Mesenchymal stem cell (in vitro differentiated cells and primary cell): Measurements from ENCODE around the gene KIF1A.

ENCODE experiments used
- DNase-seq: peaks from one replicate; pipeline ENCODE4 v3.0.0-alpha.2; 2013
- H2AFZ ChIP-seq: one replicate; pipeline ENCODE4 v1.6.1; 2013; ENCODE audit warnings: low read depth, mild to moderate bottlenecking, control low read depth, inconsistent platforms, low read length, moderate library complexity
- H2AK5ac ChIP-seq: 2 replicates; pipeline ENCODE4 v1.6.1; 2013; ENCODE audit warnings: low read length, moderate library complexity, mild to moderate bottlenecking, inconsistent platforms; ENCODE audit not compliant: severe bottlenecking
- H2BK120ac ChIP-seq: one replicate; pipeline ENCODE4 v1.6.1; 2013; ENCODE audit warnings: low read depth, mild to moderate bottlenecking, inconsistent platforms, low read length, moderate library complexity
- H2BK12ac ChIP-seq, 2 experiments: one replicate each; pipeline ENCODE4 v1.6.1; 2013; ENCODE audit warnings: inconsistent platforms in 2 of 2, low read length in 2 of 2, mild to moderate bottlenecking in 2 of 2, moderate library complexity in 2 of 2, control low read depth in 1 of 2
- H2BK15ac ChIP-seq: one replicate; pipeline ENCODE4 v1.6.1; 2013; ENCODE audit warnings: mild to moderate bottlenecking, low read depth, inconsistent platforms; ENCODE audit not compliant: poor library complexity, severe bottlenecking
- H2BK5ac ChIP-seq: 2 replicates; pipeline ENCODE4 v1.6.1; 2013; ENCODE audit warnings: low read depth, mild to moderate bottlenecking, low read length, control low read depth, inconsistent platforms; ENCODE audit not compliant: poor library complexity, severe bottlenecking
- H3K14ac ChIP-seq, 2 experiments: one replicate each; pipeline ENCODE4 v1.6.1; 2013; ENCODE audit warnings: inconsistent platforms in 2 of 2, low read length in 2 of 2, control low read depth in 1 of 2, mild to moderate bottlenecking in 1 of 2, moderate library complexity in 1 of 2
- H3K18ac ChIP-seq, 2 experiments: one replicate each; pipeline ENCODE4 v1.6.1; 2013; ENCODE audit warnings: inconsistent platforms in 2 of 2, low read length in 2 of 2, control low read depth in 1 of 2, low read depth in 1 of 2, mild to moderate bottlenecking in 1 of 2
- H3K23ac ChIP-seq, 2 experiments: one replicate each; pipeline ENCODE4 v1.6.1; 2013; ENCODE audit warnings: inconsistent platforms in 2 of 2, low read length in 2 of 2, mild to moderate bottlenecking in 2 of 2, moderate library complexity in 2 of 2, control low read depth in 1 of 2
- H3K27ac ChIP-seq: 2 replicates; pipeline ENCODE4 v1.5.1; 2013; ENCODE audit warnings: mild to moderate bottlenecking, moderate library complexity, low read length, control low read depth, inconsistent platforms; ENCODE audit not compliant: poor library complexity, severe bottlenecking
- H3K27me3 ChIP-seq, 2 experiments: 2 replicates each; pipeline versions ENCODE4 v1.6.1 to v1.7.0; 2013; ENCODE audit warnings: low read length in 2 of 2, mild to moderate bottlenecking in 2 of 2, moderate library complexity in 2 of 2, control low read depth in 1 of 2, inconsistent platforms in 1 of 2; ENCODE audit not compliant: control insufficient read depth in 1 of 2, insufficient read depth in 1 of 2
- H3K36me3 ChIP-seq, 2 experiments: 2 replicates each; pipeline versions ENCODE4 v1.6.1 to v1.7.0; 2013; ENCODE audit warnings: low read length in 2 of 2, control low read depth in 1 of 2, inconsistent platforms in 1 of 2, low read depth in 1 of 2, mild to moderate bottlenecking in 1 of 2; ENCODE audit not compliant: insufficient read depth in 2 of 2, control insufficient read depth in 1 of 2
- H3K4ac ChIP-seq, 2 experiments: one replicate each; pipeline ENCODE4 v1.6.1; 2013; ENCODE audit warnings: inconsistent platforms in 2 of 2, low read length in 2 of 2, mild to moderate bottlenecking in 2 of 2, moderate library complexity in 2 of 2, control low read depth in 1 of 2, low read depth in 1 of 2
- H3K4me1 ChIP-seq: 2 replicates; pipeline ENCODE4 v1.6.1; 2013; ENCODE audit warnings: low read depth, low read length, control low read depth; ENCODE audit not compliant: control insufficient read depth, insufficient read depth
- H3K4me2 ChIP-seq: 2 replicates; pipeline ENCODE4 v1.6.1; 2013; ENCODE audit warnings: low read length, mild to moderate bottlenecking, inconsistent platforms; ENCODE audit not compliant: poor library complexity, severe bottlenecking
- H3K4me3 ChIP-seq, 2 experiments: 2 replicates each; pipeline versions ENCODE4 v1.5.1 to v1.7.0; 2013; ENCODE audit warnings: low read length in 2 of 2, mild to moderate bottlenecking in 2 of 2, control low read depth in 1 of 2, low read depth in 1 of 2; ENCODE audit not compliant: insufficient read depth in 1 of 2
- H3K79me1 ChIP-seq: replicated peaks from 2 replicates; pipeline ENCODE4 v1.6.1; 2013; ENCODE audit warnings: mild to moderate bottlenecking, control low read depth, low read length, inconsistent platforms; ENCODE audit not compliant: poor library complexity, severe bottlenecking
- H3K9ac ChIP-seq: 2 replicates; pipeline ENCODE4 v1.7.0; 2013; ENCODE audit warnings: mild to moderate bottlenecking, low read length, moderate library complexity
- H3K9me3 ChIP-seq: 2 replicates; pipeline ENCODE4 v1.7.0; 2013; ENCODE audit warnings: mild to moderate bottlenecking, low read length; ENCODE audit not compliant: control insufficient read depth
- H4K8ac ChIP-seq: one replicate; pipeline ENCODE4 v1.6.1; 2013; ENCODE audit warnings: inconsistent platforms, mild to moderate bottlenecking, low read length, moderate library complexity
- H4K91ac ChIP-seq: one replicate; pipeline ENCODE4 v1.6.1; 2013; ENCODE audit warnings: mild to moderate bottlenecking, low read length, inconsistent platforms
- WGBS: methylation state at CpG from one replicate; pipeline ENCODE4 v1.1.7; 2013; ENCODE audit warnings: mixed read lengths; 5-methylcytosine and 5-hydroxymethylcytosine counted together

The KIF1A gene

GRCh38 chr2:240858321-240858720 is 38.3 kb upstream of the KIF1A start:
- H3K27me3 ChIP-seq = peaks cover 29 to 33% of the 10 kb centered on the region in 2 experiments
- no peak overlapping the region for H3K4ac ChIP-seq
- 82% methylated on average over 13 of the region's 13 CpGs for WGBS
- H3K9me3 ChIP-seq = peaks cover 13% of the 10 kb centered on the region
- no peak overlapping the region for H2BK5ac ChIP-seq
- H3K23ac ChIP-seq = no peak overlapping the region
- H3K4me3 ChIP-seq = no peak overlapping the region
- H3K36me3 ChIP-seq = no peaks in the 10 kb centered on the region
- no peak overlapping the region for H2BK120ac ChIP-seq
- H2AFZ ChIP-seq = no peak overlapping the region
- peaks cover 3% of the 10 kb centered on the region for H3K4me1 ChIP-seq
- no peak overlapping the region for H3K4me2 ChIP-seq
- no peak overlapping the region for H3K18ac ChIP-seq
- no peak overlapping the region for H3K14ac ChIP-seq
- no peak for DNase-seq
- no peak overlapping the region for H3K27ac ChIP-seq
- H2BK15ac ChIP-seq = no peak overlapping the region
- H4K8ac ChIP-seq = no peak overlapping the region
- H3K79me1 ChIP-seq = no peaks in the 10 kb centered on the region
- no peak overlapping the region for H3K9ac ChIP-seq
- no peak overlapping the region for H2AK5ac ChIP-seq
- H4K91ac ChIP-seq = no peak overlapping the region
- H2BK12ac ChIP-seq = no peak overlapping the region

- Histone ChIP-seq H3K4me2 (no peak overlapping the region), H3K23ac (no peak overlapping the region), H2BK15ac (no peak overlapping the region), H3K27ac (no peak overlapping the region), H3K9me3 (peaks cover 13% of the 10 kb centered on the region), H3K9ac (no peak overlapping the region), H3K14ac (no peak overlapping the region), H2BK12ac (no peak overlapping the region), H2BK5ac (no peak overlapping the region), H3K27me3 (peaks cover 25 to 29% of the 10 kb centered on the region in 2 experiments), H3K36me3 (no peaks in the 10 kb centered on the region), H2AFZ (no peak overlapping the region), H3K4ac (no peak overlapping the region), H4K8ac (no peak overlapping the region), H2BK120ac (no peak overlapping the region), H3K79me1 (no peaks in the 10 kb centered on the region), H3K4me3 (no peak overlapping the region), H3K4me1 (peaks cover 3% of the 10 kb centered on the region), H4K91ac (no peak overlapping the region), H2AK5ac (no peak overlapping the region), H3K18ac (no peak overlapping the region)
- DNase-seq = no peak
- 80% methylated on average over 17 of the region's 21 CpGs for WGBS
These were observed 37.3 kb upstream of the KIF1A start for GRCh38 chr2:240857039-240858008.

GRCh38 chr2:240856151-240856980 is 36.3 kb upstream of the KIF1A start:
- Histone ChIP-seq H4K91ac (no peak overlapping the region), H2AFZ (no peak overlapping the region), H2BK15ac (no peak overlapping the region), H3K18ac (no peak overlapping the region), H3K36me3 (no peaks in the 10 kb centered on the region), H2BK120ac (no peak overlapping the region), H3K9ac (no peak overlapping the region), H2BK5ac (no peak overlapping the region), H3K23ac (no peak overlapping the region), H3K4me2 (no peak overlapping the region), H3K9me3 (peaks cover 13% of the 10 kb centered on the region), H3K4me1 (peaks cover 3% of the 10 kb centered on the region), H3K79me1 (no peaks in the 10 kb centered on the region), H3K4ac (no peak overlapping the region), H2BK12ac (no peak overlapping the region), H3K4me3 (no peak overlapping the region), H2AK5ac (no peak overlapping the region), H3K27ac (no peak overlapping the region), H3K14ac (no peak overlapping the region), H4K8ac (no peak overlapping the region), H3K27me3 (peaks cover 28 to 29% of the 10 kb centered on the region in 2 experiments)
- no peak for DNase-seq
- WGBS = 59% methylated on average over 17 of the region's 21 CpGs

- Histone ChIP-seq H3K4me1 (peaks cover 3% of the 10 kb centered on the region), H3K9ac (no peak overlapping the region), H3K4me2 (no peak overlapping the region), H3K27me3 (peaks cover 22 to 32% of the 10 kb centered on the region in 2 experiments), H3K27ac (no peak overlapping the region), H3K18ac (no peak overlapping the region), H2AK5ac (no peak overlapping the region), H3K4me3 (no peak overlapping the region), H3K4ac (no peak overlapping the region), H2AFZ (no peak overlapping the region), H4K91ac (no peak overlapping the region), H3K14ac (peak overlapping the region in 1 of 2 experiments; percentile 14), H4K8ac (no peak overlapping the region), H3K36me3 (no peaks in the 10 kb centered on the region), H3K9me3 (peaks cover 13% of the 10 kb centered on the region), H3K23ac (no peak overlapping the region), H2BK120ac (no peak overlapping the region), H2BK5ac (no peak overlapping the region), H2BK12ac (no peak overlapping the region), H2BK15ac (peak overlapping the region; percentile 36), H3K79me1 (no peaks in the 10 kb centered on the region)
- WGBS = 87% methylated on average over 8 of the region's 8 CpGs
- no peak for DNase-seq
These were observed 35.7 kb upstream of the KIF1A start for GRCh38 chr2:240855670-240856069.
